ENCODE data around the gene SLC4A11. TPM values are rescaled to one million over a fixed set of nuclear protein-coding genes. Genes with fewer than 3 reads are reported as not detected.

The SLC4A11 gene
- polyA plus RNA-seq, 1 donor (not counting 4 experiments of a cell fraction or from before 2014, with no cell fraction given), result 4.7 TPM

GRCh38 chr20:3213226-3213625 lies 25.8 kb downstream of the SLC4A11 start:
- FAIRE-seq (no peak), DNase-seq (ENCODE audit: low read depth, low spot score) (no peak)
- Histone ChIP-seq H3K4me3 (ENCODE audit: control insufficient read depth in 2 of 3, extremely low read depth in 1 of 3, insufficient read depth in 2 of 3, low read depth in 1 of 3, low read length in 3 of 3) (no peak overlapping the region), H3K9me1 (ENCODE audit: control insufficient read depth, extremely low read depth, insufficient read depth, low read length) (no peaks in the 10 kb centered on the region), H3K4me1 (ENCODE audit: control insufficient read depth, extremely low read depth, insufficient read depth, low read length) (peaks cover 4% of the 10 kb centered on the region), H3K79me2 (ENCODE audit: control insufficient read depth, insufficient read depth, low read length) (peaks cover 39% of the 10 kb centered on the region), H3K4me2 (ENCODE audit: control insufficient read depth, extremely low read depth, insufficient read depth, low read depth, low read length) (no peak overlapping the region), H2AFZ (ENCODE audit: control insufficient read depth, low read length) (no peak overlapping the region), H3K36me3 (ENCODE audit: control insufficient read depth in 2 of 2, extremely low read depth in 1 of 2, insufficient read depth in 2 of 2, low read length in 2 of 2) (peaks cover 12 to 18% of the 10 kb centered on the region in 2 experiments), H3K27me3 (ENCODE audit: control insufficient read depth, extremely low read depth, insufficient read depth, low read length) (no peaks in the 10 kb centered on the region), H4K20me1 (ENCODE audit: control insufficient read depth, extremely low read depth, insufficient read depth, low read length) (no peaks in the 10 kb centered on the region), H3K27ac (ENCODE audit: control insufficient read depth, insufficient read depth, low read length) (no peak overlapping the region), H3K9ac (ENCODE audit: control insufficient read depth, extremely low read depth, insufficient read depth, low read length) (no peak overlapping the region), H3K9me3 (ENCODE audit: control insufficient read depth, low read depth, low read length) (no peaks in the 10 kb centered on the region)
- dilution Hi-C loops (cut with MboI; ENCODE audit: extremely low pct_ligation_motif_present, low sequenced_read_pairs), result no loop called here
- TF ChIP-seq CTCF (optimal IDR thresholded peaks at IDR 0.05 in 1 of 3, IDR thresholded peaks at IDR 0.05 in 1 of 3, conservative IDR thresholded peaks at IDR 0.05 in 1 of 3; ENCODE audit: extremely low read depth in 1 of 3, insufficient read depth in 2 of 3, low read length in 3 of 3), result no peak
- TF ChIP-seq EZH2 (IDR thresholded peaks at IDR 0.05; ENCODE audit: low read length), result no peak

GRCh38 chr20:3210346-3210745 lies 28.6 kb downstream of the SLC4A11 start:
- Histone ChIP-seq H3K36me3 (ENCODE audit: control insufficient read depth in 2 of 2, extremely low read depth in 1 of 2, insufficient read depth in 2 of 2, low read length in 2 of 2) (peaks cover 7 to 10% of the 10 kb centered on the region in 2 experiments), H3K27me3 (ENCODE audit: control insufficient read depth, extremely low read depth, insufficient read depth, low read length) (no peaks in the 10 kb centered on the region), H3K9me1 (ENCODE audit: control insufficient read depth, extremely low read depth, insufficient read depth, low read length) (no peaks in the 10 kb centered on the region), H4K20me1 (ENCODE audit: control insufficient read depth, extremely low read depth, insufficient read depth, low read length) (no peaks in the 10 kb centered on the region), H3K4me1 (ENCODE audit: control insufficient read depth, extremely low read depth, insufficient read depth, low read length) (peaks cover 8% of the 10 kb centered on the region), H3K4me2 (ENCODE audit: control insufficient read depth, extremely low read depth, insufficient read depth, low read depth, low read length) (peak overlapping the region; percentile 99), H3K9ac (ENCODE audit: control insufficient read depth, extremely low read depth, insufficient read depth, low read length) (peak overlapping the region; percentile 74), H3K27ac (ENCODE audit: control insufficient read depth, insufficient read depth, low read length) (peak overlapping the region; percentile 45), H3K9me3 (ENCODE audit: control insufficient read depth, low read depth, low read length) (no peaks in the 10 kb centered on the region), H3K79me2 (ENCODE audit: control insufficient read depth, insufficient read depth, low read length) (peaks cover 41% of the 10 kb centered on the region), H2AFZ (ENCODE audit: control insufficient read depth, low read length) (no peak overlapping the region), H3K4me3 (ENCODE audit: control insufficient read depth in 2 of 3, extremely low read depth in 1 of 3, insufficient read depth in 2 of 3, low read depth in 1 of 3, low read length in 3 of 3) (peak overlapping the region; percentile 80 to 96 (median 87))
- TF ChIP-seq CTCF (optimal IDR thresholded peaks at IDR 0.05 in 1 of 3, IDR thresholded peaks at IDR 0.05 in 1 of 3, conservative IDR thresholded peaks at IDR 0.05 in 1 of 3; ENCODE audit: extremely low read depth in 1 of 3, insufficient read depth in 2 of 3, low read length in 3 of 3), result no peak
- no peak for TF ChIP-seq EZH2 (IDR thresholded peaks at IDR 0.05; ENCODE audit: low read length)
- no peak for FAIRE-seq
- dilution Hi-C loops (cut with MboI; ENCODE audit: extremely low pct_ligation_motif_present, low sequenced_read_pairs), result no loop called here
- no peak for DNase-seq (ENCODE audit: low read depth, low spot score)

Measured in keratinocyte (primary cell).